Hippocampal formation (tissue), 2 donors: ENCODE measurements around the gene ZNF618.
A peak's percentile ranks its signal among the peaks of the same experiment; 100 is the strongest.

Experiments used
- DNase-seq, 2 donors: peaks; one replicate each; lab custom pipeline; 2025; lab: John Stamatoyannopoulos, UW

Gene ZNF618

GRCh38 chr9:114060070-114060469 is 184.0 kb downstream of the ZNF618 start:
- DNase-seq = no peak

- no peak for DNase-seq
These were observed 184.6 kb downstream of the ZNF618 start for GRCh38 chr9:114060711-114061110.

- no peak for DNase-seq
These were observed 185.2 kb downstream of the ZNF618 start for GRCh38 chr9:114061292-114061691.

GRCh38 chr9:114061830-114062474 is 185.8 kb downstream of the ZNF618 start:
- no peak for DNase-seq

GRCh38 chr9:114065304-114065703 is 189.2 kb downstream of the ZNF618 start:
- no peak for DNase-seq

GRCh38 chr9:114069476-114070187 is 193.5 kb downstream of the ZNF618 start:
- no peak for DNase-seq

- DNase-seq = no peak
These were observed 194.3 kb downstream of the ZNF618 start for GRCh38 chr9:114070188-114071103.

- no peak for DNase-seq
These were observed 195.2 kb downstream of the ZNF618 start for GRCh38 chr9:114071197-114071795.

- DNase-seq = peak in 1 of 2 donors; percentile 34
These were observed 196.4 kb downstream of the ZNF618 start for GRCh38 chr9:114072184-114073140.

GRCh38 chr9:114075602-114076001 is 199.5 kb downstream of the ZNF618 start:
- no peak for DNase-seq

GRCh38 chr9:114076237-114077161 is 200.4 kb downstream of the ZNF618 start:
- DNase-seq = no peak

GRCh38 chr9:114077162-114077837 is 201.2 kb downstream of the ZNF618 start:
- no peak for DNase-seq

GRCh38 chr9:114078021-114078780 is 202.1 kb downstream of the ZNF618 start, which contains the start of gene AMBP:
Gene AMBP, minus strand, starts transcription at chr9:114078300. Its CDS starts 91 bp downstream, at chr9:114078209.
- no peak for DNase-seq

GRCh38 chr9:114078781-114079156 is 202.7 kb downstream of the ZNF618 start:
- no peak for DNase-seq

- no peak for DNase-seq
These were observed 204.2 kb downstream of the ZNF618 start for GRCh38 chr9:114080195-114080772.

- DNase-seq = no peak
These were observed 204.8 kb downstream of the ZNF618 start for GRCh38 chr9:114080773-114081440.

GRCh38 chr9:114081441-114082016 is 205.4 kb downstream of the ZNF618 start:
- DNase-seq = no peak
